Chondrocyte (in vitro differentiated cells): ENCODE measurements around the gene QSOX1. TPM values are rescaled to one million over a fixed set of nuclear protein-coding genes. Genes with fewer than 3 reads are reported as not detected.
"Not testable (repeated sequence)": the region's sequence is repeated elsewhere in the genome, so short reads cannot be mapped to it uniquely, and the experiment has no call there.

Experiments used
- DNase-seq: peaks from one replicate; pipeline ENCODE4 v3.0.0; 2021; ENCODE audit warnings: mixed read lengths, low spot score
- H3K27ac Mint-ChIP-seq: one replicate; pipeline ENCODE4 v1.8.0; 2021; ENCODE audit warnings: mild to moderate bottlenecking, moderate library complexity, mixed read lengths; ENCODE audit not compliant: unreplicated experiment
- H3K27me3 Mint-ChIP-seq: 2 replicates; pipeline ENCODE4 v1.8.0; 2021; ENCODE audit warnings: low read depth, mixed read lengths
- H3K36me3 Mint-ChIP-seq: 2 replicates; pipeline ENCODE4 v1.8.0; 2021; ENCODE audit warnings: low read depth, mixed read lengths
- H3K4me1 Mint-ChIP-seq: 2 replicates; pipeline ENCODE4 v1.8.0; 2021; ENCODE audit warnings: low read depth, mild to moderate bottlenecking, mixed read lengths
- H3K4me3 Mint-ChIP-seq: one replicate; pipeline ENCODE4 v1.8.0; 2021; ENCODE audit warnings: mild to moderate bottlenecking, moderate library complexity, mixed read lengths; ENCODE audit not compliant: unreplicated experiment
- H3K9me3 Mint-ChIP-seq: 2 replicates; pipeline ENCODE4 v1.8.0; 2021; ENCODE audit warnings: low read depth, mixed read lengths
- total RNA-seq: library from RNA; stranded (reverse); gene quantifications from 3 replicates; pipeline ENCODE4 v1.2.1, GENCODE V29; 2021
- TF ChIP-seq, protein P1 (sequence below): fragments of 200-600 bp; sonication (generic); IDR thresholded peaks from 2 replicates; pipeline ENCODE4 v1.5.0; 2021; ENCODE audit warnings: antibody characterized with exemption, mild to moderate bottlenecking, moderate library complexity

QSOX1 gene
- total RNA-seq, 1 donor from 2014 or later, result 232 TPM

DNA sequence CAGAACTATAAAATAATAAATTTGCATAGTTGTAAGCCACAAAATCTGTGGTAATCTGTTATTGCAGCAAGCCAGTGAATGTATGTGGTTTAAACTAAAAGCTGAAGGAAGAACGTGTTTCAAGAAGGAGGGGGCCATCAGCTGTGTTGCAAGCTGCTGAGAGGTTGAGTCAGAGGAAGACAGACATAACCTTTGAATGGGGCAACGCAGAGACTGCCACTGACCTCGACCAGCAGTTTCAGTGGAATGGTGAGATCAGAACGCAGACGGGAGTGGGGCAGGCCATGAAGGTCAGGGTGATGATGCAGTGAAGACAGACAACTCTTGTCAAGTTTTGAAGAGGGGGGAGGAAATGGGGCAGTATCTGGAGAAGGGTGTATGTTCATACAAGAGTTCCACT lies 23.2 kb upstream of the QSOX1 start:
- Mint-ChIP-seq H3K9me3 (peaks cover 5% of the 10 kb centered on the region), H3K36me3 (no peaks in the 10 kb centered on the region), H3K27me3 (no peaks in the 10 kb centered on the region), H3K27ac (peak overlapping the region; percentile 52), H3K4me1 (peaks cover 7% of the 10 kb centered on the region), H3K4me3 (no peak overlapping the region)
- TF ChIP-seq, protein P1, sequence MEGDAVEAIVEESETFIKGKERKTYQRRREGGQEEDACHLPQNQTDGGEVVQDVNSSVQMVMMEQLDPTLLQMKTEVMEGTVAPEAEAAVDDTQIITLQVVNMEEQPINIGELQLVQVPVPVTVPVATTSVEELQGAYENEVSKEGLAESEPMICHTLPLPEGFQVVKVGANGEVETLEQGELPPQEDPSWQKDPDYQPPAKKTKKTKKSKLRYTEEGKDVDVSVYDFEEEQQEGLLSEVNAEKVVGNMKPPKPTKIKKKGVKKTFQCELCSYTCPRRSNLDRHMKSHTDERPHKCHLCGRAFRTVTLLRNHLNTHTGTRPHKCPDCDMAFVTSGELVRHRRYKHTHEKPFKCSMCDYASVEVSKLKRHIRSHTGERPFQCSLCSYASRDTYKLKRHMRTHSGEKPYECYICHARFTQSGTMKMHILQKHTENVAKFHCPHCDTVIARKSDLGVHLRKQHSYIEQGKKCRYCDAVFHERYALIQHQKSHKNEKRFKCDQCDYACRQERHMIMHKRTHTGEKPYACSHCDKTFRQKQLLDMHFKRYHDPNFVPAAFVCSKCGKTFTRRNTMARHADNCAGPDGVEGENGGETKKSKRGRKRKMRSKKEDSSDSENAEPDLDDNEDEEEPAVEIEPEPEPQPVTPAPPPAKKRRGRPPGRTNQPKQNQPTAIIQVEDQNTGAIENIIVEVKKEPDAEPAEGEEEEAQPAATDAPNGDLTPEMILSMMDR, result no peak
- DNase-seq, result no peak

DNA sequence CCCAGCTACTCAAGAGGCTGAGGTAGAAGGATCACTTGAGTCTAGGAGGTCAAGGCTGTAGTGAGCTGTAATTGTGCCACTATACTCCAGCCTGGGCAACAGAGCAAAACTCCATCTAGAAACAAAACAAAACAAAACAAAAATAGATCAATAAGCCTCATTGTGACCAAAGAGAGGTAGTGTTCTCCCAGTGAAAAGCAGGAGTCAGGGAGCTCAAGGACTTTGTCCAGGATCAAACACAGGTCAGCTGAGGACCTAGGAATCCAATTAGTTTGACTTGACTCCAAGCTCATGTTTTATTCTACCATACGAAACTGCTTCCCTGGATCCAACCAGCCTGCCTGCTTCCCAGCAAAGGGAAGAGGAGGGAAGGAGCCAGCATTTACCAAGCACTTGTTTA lies 21.5 kb upstream of the QSOX1 start:
- DNase-seq, result no peak
- TF ChIP-seq, protein P1, result no peak
- H3K27ac Mint-ChIP-seq, result no peak overlapping the region
- no peak overlapping the region for H3K4me3 Mint-ChIP-seq
- H3K9me3 Mint-ChIP-seq, result peaks cover 12% of the 10 kb centered on the region
- peaks cover 8% of the 10 kb centered on the region for H3K4me1 Mint-ChIP-seq
- H3K36me3 Mint-ChIP-seq, result peaks cover 5% of the 10 kb centered on the region
- H3K27me3 Mint-ChIP-seq, result no peaks in the 10 kb centered on the region

DNA sequence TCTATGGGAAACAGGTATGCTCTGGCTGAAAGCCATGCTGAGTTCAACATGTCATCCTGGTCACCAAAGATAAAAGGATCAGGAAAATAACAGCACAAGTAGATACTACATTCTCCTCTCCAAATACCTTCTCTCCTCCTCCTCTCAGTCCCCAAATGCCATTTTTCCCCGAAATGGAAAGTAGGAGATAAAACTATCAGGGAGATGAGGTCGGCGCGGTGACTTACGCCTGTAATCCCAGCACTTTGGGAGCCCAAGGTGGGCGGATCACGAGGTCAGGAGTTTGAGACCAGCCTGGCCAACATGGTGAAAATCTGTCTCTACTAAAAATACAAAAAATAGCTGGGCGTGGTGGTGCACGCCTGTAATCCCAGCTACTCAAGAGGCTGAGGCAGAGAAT lies 21.0 kb upstream of the QSOX1 start:
- not testable (repeated sequence) for H3K27ac Mint-ChIP-seq, H3K4me3 Mint-ChIP-seq, H3K36me3 Mint-ChIP-seq, H3K4me1 Mint-ChIP-seq, DNase-seq, H3K27me3 Mint-ChIP-seq
- peaks cover 12% of the 10 kb centered on the region for H3K9me3 Mint-ChIP-seq

DNA sequence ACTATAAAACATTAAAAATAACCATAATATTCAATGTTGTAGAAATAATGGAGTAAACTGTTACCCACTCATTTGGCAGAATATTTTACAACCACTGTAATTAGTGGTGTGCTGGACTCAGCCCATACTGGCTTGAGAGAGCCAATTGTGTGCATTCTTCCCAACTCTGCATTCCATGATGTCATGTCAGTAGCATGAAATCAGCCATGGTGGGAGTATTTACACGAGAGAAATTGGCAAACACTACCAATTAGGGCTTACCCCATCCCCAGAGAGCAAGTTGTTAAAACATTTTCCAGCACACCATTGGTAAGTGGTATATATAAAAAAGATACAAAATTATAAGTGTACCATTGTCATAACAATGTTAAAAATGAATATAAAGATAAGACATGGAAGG lies 19.1 kb upstream of the QSOX1 start:
- Mint-ChIP-seq H3K9me3 (peaks cover 12% of the 10 kb centered on the region), H3K27ac (no peak overlapping the region), H3K27me3 (no peaks in the 10 kb centered on the region), H3K4me1 (peaks cover 8% of the 10 kb centered on the region), H3K4me3 (no peak overlapping the region), H3K36me3 (peaks cover 5% of the 10 kb centered on the region)
- TF ChIP-seq, protein P1, result no peak
- DNase-seq, result no peak

DNA sequence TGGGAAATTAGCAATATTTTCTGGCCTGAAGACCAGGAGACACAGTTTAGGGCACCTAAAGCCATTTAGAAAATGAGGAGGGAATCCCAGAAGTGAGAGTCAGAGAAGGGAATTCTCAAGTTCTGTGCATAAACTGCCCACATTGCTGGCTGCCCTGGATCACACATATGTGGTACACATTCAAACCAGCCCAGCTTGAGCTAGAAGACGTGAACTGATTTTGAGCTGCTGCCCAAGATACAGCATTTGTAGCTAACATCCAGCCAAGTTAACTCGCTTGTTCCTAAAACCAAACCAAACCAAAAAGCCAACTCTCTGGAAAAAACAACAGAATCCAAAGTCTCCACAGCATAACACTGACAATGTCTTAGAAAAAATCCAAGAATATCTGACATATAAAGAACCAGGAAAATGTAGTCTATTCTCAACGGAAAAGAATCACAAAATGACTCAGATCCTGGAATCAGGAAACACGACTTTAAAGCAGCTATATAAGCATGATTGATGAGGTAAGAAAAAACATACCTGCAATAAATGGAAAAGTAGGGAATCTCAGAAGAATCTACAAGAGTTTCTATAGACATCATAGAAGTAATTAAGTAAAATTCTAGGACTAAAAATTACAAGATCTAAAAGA lies 18.2 kb upstream of the QSOX1 start:
- TF ChIP-seq, protein P1, result no peak
- peaks cover 5% of the 10 kb centered on the region for H3K36me3 Mint-ChIP-seq
- DNase-seq, result no peak
- H3K27me3 Mint-ChIP-seq, result no peaks in the 10 kb centered on the region
- peaks cover 9% of the 10 kb centered on the region for H3K9me3 Mint-ChIP-seq
- H3K4me3 Mint-ChIP-seq, result no peak overlapping the region
- H3K4me1 Mint-ChIP-seq, result peaks cover 7% of the 10 kb centered on the region
- H3K27ac Mint-ChIP-seq, result no peak overlapping the region

DNA sequence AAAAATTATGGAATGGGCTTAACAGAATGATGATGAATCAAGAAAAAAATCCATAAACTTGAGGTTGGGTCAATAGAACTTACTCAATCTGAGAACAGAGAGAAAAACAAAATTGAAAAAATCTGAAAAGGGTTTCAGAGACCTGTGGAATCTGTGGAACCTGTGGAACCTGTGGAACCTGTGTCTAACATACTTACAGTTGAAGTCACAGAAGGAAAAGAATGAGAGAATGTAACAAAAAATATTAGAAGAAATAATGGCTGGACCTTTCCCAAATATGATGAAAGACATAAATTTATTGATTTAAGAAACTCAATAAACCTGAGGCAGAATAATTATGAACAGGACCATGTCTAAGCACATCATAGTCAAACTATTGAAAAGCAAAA lies 17.7 kb upstream of the QSOX1 start:
- H3K4me3 Mint-ChIP-seq, result no peak overlapping the region
- H3K4me1 Mint-ChIP-seq, result peaks cover 5% of the 10 kb centered on the region

More for the DNA sequence above, 17.7 kb upstream of the QSOX1 start:
- no peak for DNase-seq
- Mint-ChIP-seq H3K9me3 (peaks cover 9% of the 10 kb centered on the region), H3K36me3 (peaks cover 5% of the 10 kb centered on the region), H3K27me3 (no peaks in the 10 kb centered on the region), H3K27ac (no peak overlapping the region)
- TF ChIP-seq, protein P1, result no peak
